CD8-positive, alpha-beta memory T cell (primary cell): Measurements from ENCODE around the gene NDUFA12. TPM values are rescaled to one million over a fixed set of nuclear protein-coding genes. Genes with fewer than 3 reads are reported as not detected.
A peak's percentile ranks its signal among the peaks of the same experiment; 100 is the strongest.

Source experiments
- CTCF ChIA-PET: fragments of 350-600 bp; sonication (Branson Sonifier 250); formaldehyde crosslinking; loops from one replicate; lab custom pipeline; 2021; ENCODE audit warnings: antibody characterized with exemption; lab: Charles Lee
- POLR2A ChIA-PET: fragments of 350-600 bp; sonication (Branson Sonifier 250); formaldehyde crosslinking; loops from one replicate; lab custom pipeline; 2021; ENCODE audit warnings: antibody characterized with exemption; lab: Charles Lee
- DNase-seq, 5 donors: peaks; one replicate each; pipeline versions ENCODE4 v3.0.0 to v3.0.0-alpha.2; 2020 to 2022; ENCODE audit warnings: mixed read lengths in 1 of 5
- H3K27ac ChIP-seq: one replicate; pipeline ENCODE4 v1.7.0; 2013; ENCODE audit warnings: low read depth, mild to moderate bottlenecking, low read length, moderate library complexity
- H3K27me3 ChIP-seq: 2 replicates; pipeline ENCODE4 v1.7.0; 2013; ENCODE audit warnings: low read length, mild to moderate bottlenecking; ENCODE audit not compliant: insufficient read depth, poor library complexity, severe bottlenecking
- H3K36me3 ChIP-seq: 2 replicates; pipeline ENCODE4 v1.7.0; 2013; ENCODE audit warnings: mild to moderate bottlenecking, low read length, moderate library complexity; ENCODE audit not compliant: insufficient read depth
- H3K4me1 ChIP-seq: 2 replicates; pipeline ENCODE4 v1.7.0; 2013; ENCODE audit warnings: mild to moderate bottlenecking, low read length, moderate library complexity; ENCODE audit not compliant: insufficient read depth
- H3K4me3 ChIP-seq: 2 replicates; pipeline ENCODE4 v1.7.0; 2013; ENCODE audit warnings: mild to moderate bottlenecking, low read length
- H3K9me3 ChIP-seq: 2 replicates; pipeline ENCODE4 v1.7.0; 2013; ENCODE audit warnings: mild to moderate bottlenecking, low read length
- H3K27ac Mint-ChIP-seq, 8 donors: one replicate each; pipeline ENCODE4 v1.8.0; 2020 to 2021; ENCODE audit warnings: mixed read lengths in 8 of 8, mild to moderate bottlenecking in 6 of 8, inconsistent platforms in 3 of 8, moderate library complexity in 3 of 8
- H3K27me3 Mint-ChIP-seq, 2 donors: one replicate each; pipeline ENCODE4 v1.8.0; 2020 to 2021; ENCODE audit warnings: mixed read lengths in 2 of 2, mild to moderate bottlenecking in 1 of 2, moderate library complexity in 1 of 2
- H3K36me3 Mint-ChIP-seq, 3 donors: one replicate each; pipeline ENCODE4 v1.8.0; 2020 to 2021; ENCODE audit warnings: mixed read lengths in 3 of 3, inconsistent platforms in 1 of 3, mild to moderate bottlenecking in 1 of 3
- H3K4me1 Mint-ChIP-seq, 3 donors: one replicate each; pipeline ENCODE4 v1.8.0; 2020 to 2021; ENCODE audit warnings: mixed read lengths in 3 of 3, inconsistent platforms in 1 of 3, mild to moderate bottlenecking in 1 of 3
- H3K4me3 Mint-ChIP-seq, 7 donors: one replicate each; pipeline ENCODE4 v1.8.0; 2020 to 2021; ENCODE audit warnings: mixed read lengths in 7 of 7, mild to moderate bottlenecking in 6 of 7, moderate library complexity in 4 of 7, inconsistent platforms in 2 of 7
- H3K9me3 Mint-ChIP-seq, 5 donors: one replicate each; pipeline ENCODE4 v1.8.0; 2020 to 2022; ENCODE audit warnings: mixed read lengths in 5 of 5, mild to moderate bottlenecking in 3 of 5, moderate library complexity in 2 of 5, inconsistent platforms in 1 of 5
- polyA plus RNA-seq: library from polyadenylated mRNA; unstranded; fragments of 300-500 nt; fragmentation: Illumina TruSeq; gene quantifications from one replicate; pipeline ENCODE4 v1.2.3, GENCODE V29; 2021
- total RNA-seq, 2 experiments: library from RNA; stranded (reverse); gene quantifications; one replicate each; pipeline ENCODE4 v1.2.3, GENCODE V29; 2021

Gene NDUFA12
- total and polyA plus RNA-seq, 3 experiments from 2014 or later: 133 to 245 (median 149) TPM

DNA sequence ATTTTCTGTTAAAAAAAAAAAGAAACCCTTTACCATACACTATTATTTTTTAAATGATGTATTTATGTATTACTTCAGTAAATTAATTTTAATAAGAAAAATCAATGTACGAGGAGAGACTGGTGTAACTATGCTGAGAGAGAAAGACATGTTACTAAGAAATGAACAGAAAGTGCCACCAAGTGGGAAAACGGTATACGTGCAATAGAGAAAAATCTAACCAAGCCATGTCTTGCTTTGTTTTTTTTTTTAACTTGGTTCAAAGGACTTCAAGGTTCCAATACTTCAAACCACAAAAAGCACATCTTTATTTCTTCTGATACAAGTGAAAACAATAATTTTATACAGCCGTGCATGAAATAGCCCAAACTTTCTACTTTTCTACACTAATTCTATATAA is 22.9 kb downstream of the NDUFA12 start:
- H3K4me1 ChIP-seq: peaks cover 38% of the 10 kb centered on the region
- CTCF ChIA-PET: no interaction called here
- H3K4me3 Mint-ChIP-seq: no peak overlapping the region
- H3K27ac Mint-ChIP-seq: peak overlapping the region in 1 of 8 donors; percentile 65
- H3K36me3 Mint-ChIP-seq: peaks cover 5 to 39% (median 15%) of the 10 kb centered on the region in 3 donors
- H3K36me3 ChIP-seq: peaks cover 3% of the 10 kb centered on the region
- no peak overlapping the region for H3K4me3 ChIP-seq
- no peaks in the 10 kb centered on the region for H3K9me3 ChIP-seq
- H3K9me3 Mint-ChIP-seq: no peaks in the 10 kb centered on the region
- H3K27me3 Mint-ChIP-seq: no peaks in the 10 kb centered on the region
- no peak overlapping the region for H3K27ac ChIP-seq
- H3K4me1 Mint-ChIP-seq: peaks cover 26 to 47% (median 43%) of the 10 kb centered on the region in 3 donors
- peak in 1 of 5 donors; percentile 42 for DNase-seq
- H3K27me3 ChIP-seq: no peaks in the 10 kb centered on the region
- POLR2A ChIA-PET: no interaction called here

DNA sequence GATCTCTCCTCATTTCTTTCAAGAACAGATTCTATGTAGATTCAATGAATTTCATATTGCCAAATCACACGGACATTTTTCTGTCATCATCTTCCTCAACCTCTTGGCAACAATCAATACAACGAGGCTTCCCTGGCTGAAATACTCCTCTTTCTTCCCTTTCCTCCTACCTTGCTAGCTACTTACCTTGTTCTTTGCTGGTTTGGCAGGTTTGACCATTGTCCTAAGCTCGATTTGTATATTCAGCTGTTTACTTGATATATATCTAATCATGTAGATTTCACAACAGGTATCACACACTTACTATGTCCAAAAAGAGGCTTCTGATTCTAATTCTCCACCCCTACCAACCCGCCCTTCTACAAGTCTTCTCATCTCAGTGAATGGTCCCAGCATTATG is 23.6 kb downstream of the NDUFA12 start:
- POLR2A ChIA-PET: no interaction called here
- Mint-ChIP-seq H3K4me1 (peaks cover 26 to 52% (median 43%) of the 10 kb centered on the region in 3 donors), H3K9me3 (no peaks in the 10 kb centered on the region), H3K4me3 (no peak overlapping the region), H3K36me3 (peaks cover 5 to 39% (median 15%) of the 10 kb centered on the region in 3 donors), H3K27me3 (no peaks in the 10 kb centered on the region), H3K27ac (peak overlapping the region in 2 of 8 donors; percentile 35 to 65)
- Histone ChIP-seq H3K27me3 (no peaks in the 10 kb centered on the region), H3K9me3 (no peaks in the 10 kb centered on the region), H3K27ac (no peak overlapping the region), H3K4me1 (peaks cover 38% of the 10 kb centered on the region), H3K4me3 (no peak overlapping the region), H3K36me3 (peaks cover 3% of the 10 kb centered on the region)
- DNase-seq: no peak
- CTCF ChIA-PET: interaction anchor here (1.2 kb wide), 1 partner anchor 9 kb away, joined by 3 read pairs; no protein-coding TSS in a partner anchor

GRCh38 chr12:94977766-94978468 is 25.6 kb downstream of the NDUFA12 start:
- H3K9me3 ChIP-seq: no peaks in the 10 kb centered on the region
- H3K27me3 ChIP-seq: no peaks in the 10 kb centered on the region
- H3K27ac ChIP-seq: no peak overlapping the region
- H3K4me1 Mint-ChIP-seq: peaks cover 19 to 54% (median 36%) of the 10 kb centered on the region in 3 donors
- peaks cover 23% of the 10 kb centered on the region for H3K4me1 ChIP-seq
- H3K4me3 ChIP-seq: no peak overlapping the region
- DNase-seq: no peak
- ChIA-PET CTCF (no interaction called here), POLR2A (interaction anchor here (0.7 kb wide), 1 partner anchor 65 kb away, joined by 3 read pairs; no protein-coding TSS in a partner anchor)
- no peaks in the 10 kb centered on the region for H3K9me3 Mint-ChIP-seq
- peak overlapping the region in 3 of 8 donors; percentile 15 to 88 (median 17) for H3K27ac Mint-ChIP-seq
- H3K36me3 ChIP-seq: peaks cover 3% of the 10 kb centered on the region
- H3K27me3 Mint-ChIP-seq: no peaks in the 10 kb centered on the region
- peaks cover 8 to 34% (median 13%) of the 10 kb centered on the region in 3 donors for H3K36me3 Mint-ChIP-seq
- no peak overlapping the region for H3K4me3 Mint-ChIP-seq

GRCh38 chr12:94973221-94973620 is 30.3 kb downstream of the NDUFA12 start:
- H3K27me3 Mint-ChIP-seq: peaks cover 0 to 2% of the 10 kb centered on the region in 2 donors
- no peaks in the 10 kb centered on the region for H3K9me3 ChIP-seq
- H3K4me1 Mint-ChIP-seq: peaks cover 9 to 28% (median 11%) of the 10 kb centered on the region in 3 donors
- H3K36me3 ChIP-seq: peaks cover 2% of the 10 kb centered on the region
- H3K27ac ChIP-seq: no peak overlapping the region
- ChIA-PET POLR2A (no interaction called here), CTCF (no interaction called here)
- H3K27ac Mint-ChIP-seq: no peak overlapping the region
- H3K27me3 ChIP-seq: no peaks in the 10 kb centered on the region
- no peak overlapping the region for H3K4me3 ChIP-seq
- peaks cover 5% of the 10 kb centered on the region for H3K4me1 ChIP-seq
- no peak overlapping the region for H3K4me3 Mint-ChIP-seq
- H3K9me3 Mint-ChIP-seq: no peaks in the 10 kb centered on the region
- DNase-seq: no peak
- H3K36me3 Mint-ChIP-seq: peaks cover 8 to 39% (median 17%) of the 10 kb centered on the region in 3 donors

DNA sequence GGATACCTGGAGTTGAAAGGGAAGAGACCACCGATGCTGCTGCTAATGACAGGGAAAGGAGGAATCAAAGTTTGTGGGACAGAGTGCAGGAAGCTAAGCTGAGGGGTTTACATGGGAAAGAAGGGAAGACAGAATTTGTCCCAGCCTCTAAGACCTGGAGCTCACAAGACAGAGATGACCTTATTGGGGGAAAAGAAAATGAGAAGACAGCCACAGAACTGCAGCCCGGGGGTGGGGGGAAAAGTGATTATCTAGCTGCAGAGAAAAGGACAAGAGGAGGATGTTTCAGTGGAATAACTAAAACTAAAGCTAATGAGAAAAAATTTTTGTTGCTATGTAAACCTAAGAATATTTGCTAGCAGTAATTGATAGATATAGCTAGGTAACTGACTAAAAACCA is 30.7 kb downstream of the NDUFA12 start:
- Mint-ChIP-seq H3K27me3 (peaks cover 0 to 2% of the 10 kb centered on the region in 2 donors), H3K4me1 (peaks cover 5 to 23% (median 6%) of the 10 kb centered on the region in 3 donors), H3K27ac (peak overlapping the region in 1 of 8 donors; percentile 89), H3K4me3 (no peak overlapping the region), H3K36me3 (peaks cover 8 to 38% (median 12%) of the 10 kb centered on the region in 3 donors), H3K9me3 (no peaks in the 10 kb centered on the region)
- H3K27ac ChIP-seq: no peak overlapping the region
- peaks cover under 1% of the 10 kb centered on the region for H3K4me1 ChIP-seq
- H3K27me3 ChIP-seq: no peaks in the 10 kb centered on the region
- H3K9me3 ChIP-seq: no peaks in the 10 kb centered on the region
- CTCF ChIA-PET: no interaction called here
- H3K36me3 ChIP-seq: no peaks in the 10 kb centered on the region
- no peak overlapping the region for H3K4me3 ChIP-seq
- POLR2A ChIA-PET: no interaction called here
- DNase-seq: no peak

- POLR2A ChIA-PET: no interaction called here
- no peaks in the 10 kb centered on the region for H3K4me1 ChIP-seq
- H3K27me3 Mint-ChIP-seq: peaks cover 0 to 2% of the 10 kb centered on the region in 2 donors
- no peak overlapping the region for H3K27ac Mint-ChIP-seq
- no peak for DNase-seq
- H3K27ac ChIP-seq: no peak overlapping the region
- H3K36me3 ChIP-seq: no peaks in the 10 kb centered on the region
- H3K36me3 Mint-ChIP-seq: peaks cover 8 to 38% (median 11%) of the 10 kb centered on the region in 3 donors
- no peaks in the 10 kb centered on the region for H3K9me3 Mint-ChIP-seq
- no peak overlapping the region for H3K4me3 Mint-ChIP-seq
- H3K4me3 ChIP-seq: no peak overlapping the region
- H3K9me3 ChIP-seq: no peaks in the 10 kb centered on the region
- H3K4me1 Mint-ChIP-seq: peaks cover 0 to 22% (median 0%) of the 10 kb centered on the region in 3 donors
- H3K27me3 ChIP-seq: no peaks in the 10 kb centered on the region
- CTCF ChIA-PET: interaction anchor here (1.1 kb wide), 1 partner anchor 8 kb away, joined by 3 read pairs; no protein-coding TSS in a partner anchor
These were observed 31.6 kb downstream of the NDUFA12 start for GRCh38 chr12:94971923-94972322.

DNA sequence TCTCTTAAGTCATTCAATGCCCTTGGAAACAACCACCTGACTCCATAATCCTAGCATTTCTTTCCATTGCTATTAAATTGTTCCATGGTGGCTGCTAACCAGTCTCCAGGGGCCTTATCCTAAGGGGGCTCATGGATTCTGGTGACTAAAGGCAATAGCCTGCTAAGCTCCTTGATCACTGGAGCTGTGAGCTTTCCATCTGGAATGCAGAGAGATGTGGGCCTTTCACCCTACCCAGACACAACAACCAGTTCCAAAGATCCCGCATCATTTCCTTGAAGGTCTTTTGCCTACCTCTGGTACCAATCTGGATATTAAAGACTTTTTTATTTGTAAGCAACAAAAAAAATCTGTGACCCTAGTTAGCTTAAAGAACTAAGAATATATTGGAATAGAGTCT is 32.9 kb downstream of the NDUFA12 start:
- Mint-ChIP-seq H3K9me3 (no peaks in the 10 kb centered on the region), H3K27me3 (peaks cover 0 to 2% of the 10 kb centered on the region in 2 donors), H3K4me1 (peaks cover 0 to 15% (median 0%) of the 10 kb centered on the region in 3 donors), H3K27ac (peak overlapping the region in 1 of 8 donors; percentile 32), H3K36me3 (peaks cover 8 to 35% (median 9%) of the 10 kb centered on the region in 3 donors), H3K4me3 (no peak overlapping the region)
- ChIA-PET POLR2A (no interaction called here), CTCF (interaction anchor here (0.5 to 1.1 kb wide), 2 partner anchors 9 to 1245 kb away, joined by 3 to 4 read pairs; no protein-coding TSS in a partner anchor)
- Histone ChIP-seq H3K4me1 (no peaks in the 10 kb centered on the region), H3K27me3 (no peaks in the 10 kb centered on the region), H3K9me3 (no peaks in the 10 kb centered on the region), H3K4me3 (no peak overlapping the region), H3K27ac (no peak overlapping the region), H3K36me3 (no peaks in the 10 kb centered on the region)
- no peak for DNase-seq

GRCh38 chr12:94969424-94969823 is 34.1 kb downstream of the NDUFA12 start:
- no peak overlapping the region for H3K4me3 ChIP-seq
- ChIA-PET CTCF (no interaction called here), POLR2A (no interaction called here)
- H3K4me3 Mint-ChIP-seq: no peak overlapping the region
- no peaks in the 10 kb centered on the region for H3K27me3 ChIP-seq
- H3K27ac Mint-ChIP-seq: no peak overlapping the region
- H3K4me1 ChIP-seq: no peaks in the 10 kb centered on the region
- no peaks in the 10 kb centered on the region for H3K9me3 Mint-ChIP-seq
- no peak for DNase-seq
- H3K27me3 Mint-ChIP-seq: peaks cover 0 to 2% of the 10 kb centered on the region in 2 donors
- no peaks in the 10 kb centered on the region for H3K9me3 ChIP-seq
- peaks cover 5 to 33% (median 8%) of the 10 kb centered on the region in 3 donors for H3K36me3 Mint-ChIP-seq
- H3K36me3 ChIP-seq: no peaks in the 10 kb centered on the region
- peaks cover 0 to 5% (median 0%) of the 10 kb centered on the region in 3 donors for H3K4me1 Mint-ChIP-seq
- H3K27ac ChIP-seq: no peak overlapping the region
